HG03025 (cell line): ENCODE measurements around the gene RAB1A.

Experiments
- ATAC-seq: cut with Tn5 transposase; IDR thresholded peaks from one replicate; pipeline ENCODE4 v1.9.1; 2021; ENCODE audit warnings: mild to moderate bottlenecking, moderate library complexity; ENCODE audit not compliant: unreplicated experiment, low FRiP score

RAB1A gene

GRCh38 chr2:65040400-65041261 is 89.3 kb downstream of the RAB1A start:
- ATAC-seq = no peak

GRCh38 chr2:65039640-65040039 is 90.3 kb downstream of the RAB1A start:
- no peak for ATAC-seq

GRCh38 chr2:65037178-65037577 is 92.7 kb downstream of the RAB1A start:
- no peak for ATAC-seq
